Activated CD8-positive, alpha-beta memory T cell treated with anti-CD3 and anti-CD28 coated beads, Interleukin-2, amount 50 U/mL, for 48 hours (primary cell): ENCODE data around the gene ENG.
"Not testable (repeated sequence)": the region's sequence is repeated elsewhere in the genome, so short reads cannot be mapped to it uniquely, and the experiment has no call there.

Experiments used
- DNase-seq: peaks from one replicate; pipeline ENCODE4 v3.0.0-alpha.2; 2020

ENG gene

DNA sequence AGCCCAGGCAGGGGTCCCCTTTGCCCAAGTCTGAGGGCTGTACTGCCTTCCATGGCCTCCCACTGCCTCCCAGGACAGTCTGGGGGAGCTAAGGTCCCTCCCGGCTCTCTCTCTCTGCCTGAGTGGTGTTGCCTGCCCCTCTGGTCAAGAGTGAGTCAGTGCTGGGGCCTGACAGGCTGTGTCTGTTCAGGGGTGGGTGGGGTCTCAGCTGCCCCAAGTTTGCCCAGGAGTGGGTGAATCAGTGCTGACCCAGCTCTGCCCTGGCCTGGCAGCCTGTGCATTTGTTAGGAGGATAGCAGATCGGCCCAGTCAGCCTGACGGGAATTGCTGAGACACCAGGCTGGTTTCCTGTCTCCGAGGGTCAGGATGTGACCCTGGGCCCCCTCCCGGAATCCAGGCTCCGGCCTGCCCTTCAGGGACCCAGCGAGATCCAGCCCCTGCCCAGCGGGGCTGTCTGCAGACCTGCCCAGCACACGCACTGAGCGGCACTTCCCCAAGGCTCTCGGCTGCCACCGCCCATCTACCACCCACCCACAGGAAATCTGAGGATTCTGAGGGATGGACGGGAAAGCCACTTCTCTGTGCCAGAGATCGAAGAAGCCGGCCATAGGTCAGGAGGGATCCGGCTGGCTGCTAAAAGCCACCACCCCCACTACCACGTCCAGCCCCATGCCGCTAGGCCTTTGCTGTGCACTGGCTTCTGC lies 15.9 kb downstream of the ENG start:
- no peak for DNase-seq

- no peak for DNase-seq
These were observed 17.1 kb downstream of the ENG start for GRCh38 chr9:127837346-127837745.

DNA sequence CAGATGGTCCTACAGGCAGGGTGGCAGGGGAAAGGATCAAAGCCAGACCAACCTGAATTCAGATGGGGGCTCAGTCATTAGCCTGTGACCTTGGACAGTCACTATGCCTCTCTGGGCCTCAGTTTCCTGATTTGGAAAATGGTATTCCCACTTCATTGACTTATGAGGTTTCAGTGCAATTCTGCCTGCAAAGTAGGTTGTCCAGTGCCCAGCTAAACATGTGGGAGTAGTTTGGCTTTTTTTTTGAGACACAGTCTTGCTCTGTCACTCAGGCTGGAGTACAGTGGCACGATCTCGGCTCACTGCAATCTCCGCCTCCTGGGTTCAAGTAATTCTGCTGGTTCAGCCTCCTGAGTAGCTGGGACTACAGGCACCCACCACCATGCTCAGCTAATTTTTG lies 17.9 kb downstream of the ENG start:
- not testable (repeated sequence) for DNase-seq

DNA sequence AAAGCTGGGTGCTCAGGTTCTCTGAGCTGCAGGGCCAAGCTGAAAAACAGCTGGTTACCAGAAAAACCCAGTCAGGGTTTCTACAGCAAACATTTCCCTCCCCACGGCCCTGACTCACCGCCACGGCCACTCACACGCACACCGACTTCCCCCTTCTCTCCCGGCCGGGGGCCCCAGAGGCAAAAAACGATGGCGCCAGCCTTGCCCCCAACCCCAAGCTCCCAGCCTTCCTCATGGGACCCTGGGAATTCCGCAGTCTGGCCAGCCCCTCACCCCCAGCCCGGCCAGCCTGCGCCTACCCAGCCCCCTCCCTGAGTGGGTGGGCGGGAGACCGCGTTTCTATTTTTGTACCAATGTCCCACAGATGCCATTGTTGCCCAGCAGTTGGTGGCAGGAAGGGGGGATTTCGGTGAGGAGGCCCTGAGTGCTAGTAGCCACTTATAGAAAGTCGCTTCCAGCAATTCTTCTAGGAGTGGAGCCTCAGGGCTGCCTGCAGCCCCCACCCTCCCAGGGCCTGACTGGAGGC lies 18.4 kb downstream of the ENG start:
- DNase-seq = peak; percentile 69

GRCh38 chr9:127833555-127833954 lies 20.9 kb downstream of the ENG start:
- no peak for DNase-seq

DNA sequence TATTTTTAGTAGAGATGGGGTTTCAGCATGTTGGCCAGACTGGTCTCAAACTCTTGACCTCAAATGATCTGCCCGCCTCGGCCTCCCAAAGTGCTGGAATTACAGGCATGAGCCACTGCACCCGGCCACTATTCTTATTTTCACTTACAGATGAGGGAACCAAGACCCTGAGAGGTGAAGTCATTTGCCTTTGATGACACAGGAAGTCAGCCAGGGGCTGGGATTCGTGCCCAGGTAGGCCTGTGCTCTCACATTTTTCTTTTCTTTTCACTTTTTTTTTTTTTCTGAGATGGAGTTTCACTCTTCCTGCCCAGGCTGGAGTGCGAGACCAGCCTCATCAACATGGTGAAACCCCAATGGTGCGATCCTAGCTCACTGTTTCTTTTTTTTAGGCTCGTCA lies 22.2 kb downstream of the ENG start:
- DNase-seq = no peak

DNA sequence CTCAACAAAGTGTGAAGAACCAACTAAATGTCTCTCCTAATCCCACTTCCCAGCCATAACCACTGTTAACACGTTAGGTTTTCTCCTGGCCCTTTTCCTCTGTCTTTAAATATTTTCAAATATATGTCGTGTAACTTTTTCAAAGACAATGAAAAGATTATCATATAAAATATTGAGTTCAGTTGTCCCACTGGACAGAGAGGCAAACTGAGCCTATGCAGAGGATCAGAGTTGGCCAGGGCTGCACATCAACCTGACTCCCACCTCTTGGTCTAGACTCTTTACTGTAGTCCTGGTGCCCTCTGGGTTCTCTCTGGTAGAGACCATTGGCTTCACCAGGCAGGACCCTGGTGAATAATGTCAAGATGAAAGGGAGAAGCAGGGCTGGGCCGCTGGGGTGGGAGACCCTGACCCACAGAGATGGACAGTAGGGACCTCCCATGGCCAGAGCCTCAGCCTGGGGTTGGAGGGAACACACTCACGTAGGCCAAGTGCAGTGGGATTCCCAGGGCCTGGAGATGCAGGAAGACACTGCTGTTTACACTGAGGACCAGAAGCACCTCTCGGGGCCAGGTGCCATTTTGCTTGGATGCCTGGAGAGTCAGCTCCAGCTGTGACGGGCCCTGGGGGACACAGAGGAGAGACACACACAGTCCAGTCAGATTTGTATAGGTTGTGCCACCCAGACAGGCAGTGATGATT lies 25.1 kb downstream of the ENG start:
- DNase-seq = no peak

- no peak for DNase-seq
These were observed 26.0 kb downstream of the ENG start for GRCh38 chr9:127828262-127829031.

DNA sequence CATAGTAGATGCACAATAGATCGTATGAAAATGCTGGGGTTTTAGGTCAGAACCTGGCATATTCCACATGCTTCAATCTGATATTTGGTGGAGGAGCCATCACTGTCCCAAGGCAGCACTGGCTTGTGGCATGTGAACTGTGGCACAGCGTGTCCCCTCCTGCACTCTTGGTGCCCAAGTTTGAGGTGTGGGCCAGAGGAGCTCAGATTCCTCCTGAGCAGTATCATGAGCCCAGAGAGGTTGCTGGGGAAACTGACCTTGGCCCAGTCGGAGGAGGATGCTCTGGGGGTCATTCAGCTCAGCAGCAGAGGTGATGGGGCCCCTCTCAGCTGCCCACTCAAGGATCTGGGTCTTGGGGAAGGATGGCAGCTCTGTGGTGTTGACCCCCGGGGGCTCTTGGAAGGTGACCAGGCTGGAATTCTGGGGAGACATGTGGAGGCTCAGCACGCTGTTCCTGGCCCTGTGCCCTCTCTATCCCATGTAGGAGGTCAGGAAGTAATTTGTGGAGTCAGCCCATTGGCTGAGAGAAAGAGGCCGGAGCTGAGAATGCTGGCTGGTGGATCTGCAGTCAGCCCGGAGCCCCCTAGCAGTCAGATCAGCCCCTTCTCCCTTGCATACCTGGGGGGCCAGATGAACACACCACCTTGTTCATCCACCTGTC lies 28.1 kb downstream of the ENG start:
- DNase-seq = no peak

DNA sequence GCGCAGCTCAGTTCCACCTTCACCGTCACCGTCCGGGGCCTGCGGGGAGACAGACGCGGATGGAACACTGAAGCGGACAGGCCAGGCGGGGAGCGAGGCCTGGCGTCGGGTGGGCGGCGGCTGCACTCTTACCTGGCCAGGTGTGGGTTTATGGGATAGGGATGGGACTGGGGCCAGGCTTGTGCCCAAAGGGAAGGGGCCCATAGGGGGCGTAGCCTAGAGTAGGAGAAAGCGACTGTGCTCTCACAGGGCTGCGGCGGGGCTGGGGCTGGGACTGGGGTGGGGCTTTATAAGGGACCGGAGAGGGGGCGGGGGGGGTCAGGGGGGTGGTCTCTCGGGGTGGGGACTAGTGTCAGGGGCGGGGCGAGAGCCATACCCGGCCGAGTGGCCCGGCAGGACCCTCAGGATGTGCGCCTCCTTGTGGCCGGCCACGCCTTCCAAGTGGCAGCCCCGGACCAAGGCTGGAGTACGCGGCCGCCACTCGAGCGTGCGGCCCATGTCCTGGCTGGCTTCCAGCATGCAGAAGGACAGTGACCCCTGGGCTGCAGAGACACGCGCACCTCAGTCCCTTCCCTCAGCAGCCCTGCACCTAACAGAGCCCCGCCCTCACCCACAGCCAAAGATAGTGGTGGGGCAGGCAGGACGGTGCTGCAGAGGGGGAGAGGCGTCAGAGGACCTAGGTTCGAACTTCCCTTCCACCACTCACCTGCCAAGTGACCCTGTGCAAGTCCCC lies 29.0 kb downstream of the ENG start:
- no peak for DNase-seq

GRCh38 chr9:127822108-127822507 lies 32.4 kb downstream of the ENG start:
- no peak for DNase-seq

DNA sequence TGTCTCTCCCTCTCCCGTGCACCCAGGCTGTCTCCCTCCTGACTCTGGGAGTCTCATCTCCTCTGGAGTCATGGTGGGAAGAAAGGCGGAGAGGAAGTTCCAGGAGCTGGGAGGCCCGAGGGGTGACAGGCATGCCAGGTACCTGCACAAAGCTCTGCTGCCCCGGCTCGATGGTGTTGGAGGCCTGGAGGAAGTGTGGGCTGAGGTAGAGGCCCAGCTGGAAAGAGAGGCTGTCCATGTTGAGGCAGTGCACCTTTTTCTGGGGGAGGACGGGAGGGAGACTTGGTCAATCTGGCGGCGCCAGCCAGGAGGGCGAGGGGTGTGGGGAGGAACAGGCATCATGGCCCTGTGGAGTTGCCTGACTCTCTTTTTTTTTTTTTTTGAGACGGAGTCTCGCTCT lies 35.9 kb downstream of the ENG start:
- DNase-seq = no peak

DNA sequence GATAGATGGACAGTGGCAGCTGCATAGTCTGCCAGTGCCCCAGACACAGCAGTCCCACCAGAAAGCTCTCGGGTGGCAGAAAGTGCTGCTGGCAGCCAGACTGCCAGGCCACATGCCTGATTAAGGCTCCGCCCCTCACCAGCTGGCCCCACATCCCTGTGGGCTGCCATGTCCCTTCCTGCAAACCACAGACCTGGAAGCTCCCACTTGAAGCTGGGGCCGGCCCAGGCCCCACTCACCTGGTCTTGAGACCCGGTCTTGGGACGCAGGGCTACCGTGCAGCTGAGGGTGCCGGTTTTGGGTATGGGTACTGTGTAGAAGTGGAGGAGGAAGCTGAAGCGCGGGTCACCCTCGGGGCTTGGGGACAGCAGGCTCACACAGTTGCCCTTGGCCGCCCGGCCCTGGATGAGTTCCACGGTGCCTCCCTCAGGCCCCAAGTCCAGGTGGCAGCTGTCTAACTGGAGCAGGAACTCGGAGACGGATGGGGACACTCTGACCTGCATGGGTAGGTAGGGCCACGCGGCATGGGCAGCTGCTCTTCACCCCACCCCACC lies 36.5 kb downstream of the ENG start:
- DNase-seq = no peak

- no peak for DNase-seq
These were observed 37.7 kb downstream of the ENG start for GRCh38 chr9:127816728-127817127.

- DNase-seq = no peak
These were observed 38.1 kb downstream of the ENG start for GRCh38 chr9:127816362-127816725.

- no peak for DNase-seq
These were observed 38.7 kb downstream of the ENG start for GRCh38 chr9:127815512-127816361.

- DNase-seq = no peak
These were observed 39.6 kb downstream of the ENG start for GRCh38 chr9:127814619-127815511.

DNA sequence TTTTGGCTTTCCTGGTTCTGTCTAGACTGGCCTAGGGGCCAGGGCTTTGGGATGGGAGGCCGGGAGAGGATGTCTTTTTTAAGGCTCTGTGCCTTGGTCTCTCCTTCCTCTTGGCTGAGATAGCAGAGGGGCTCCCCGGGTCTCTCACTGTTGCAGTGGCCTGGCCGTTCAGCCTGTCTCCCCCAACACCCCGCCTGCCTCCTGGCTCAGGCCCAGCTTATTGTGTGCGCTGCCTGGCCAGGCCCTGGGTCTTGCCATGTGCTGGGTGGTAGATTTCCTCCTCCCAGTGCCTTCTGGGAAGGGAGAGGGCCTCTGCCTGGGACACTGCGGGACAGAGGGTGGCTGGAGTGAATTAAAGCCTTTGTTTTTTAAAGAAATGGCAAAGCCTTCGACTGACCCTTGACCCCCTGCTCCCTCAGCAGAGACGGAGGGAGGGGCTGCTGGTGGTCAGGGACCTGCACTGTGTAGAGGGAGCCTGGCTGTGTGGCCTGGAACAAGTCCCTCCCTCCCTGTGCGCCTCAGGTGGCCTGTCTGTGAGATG lies 40.7 kb downstream of the ENG start:
- DNase-seq = no peak

GRCh38 chr9:127812936-127813675 lies 41.4 kb downstream of the ENG start:
- DNase-seq = no peak
